ENCODE measurements around the gene CLCA4. TPM values are rescaled to one million over a fixed set of nuclear protein-coding genes. Genes with fewer than 3 reads are reported as not detected.

Gene CLCA4
- total and polyA plus RNA-seq, 9 of the 15 experiments (the other 6 are each of a cell fraction or from before 2014, with no cell fraction given), result not detected

GRCh38 chr1:86505564-86505902, 41.3 kb upstream of the CLCA4 start:
- H3K9me1 ChIP-seq (ENCODE audit: control insufficient read depth, insufficient read depth, low read length), result no peaks in the 10 kb centered on the region
- no peak overlapping the region for H3K4me2 ChIP-seq (ENCODE audit: insufficient read depth, low read length)
- 3% methylated on average over 4 of the region's 4 CpGs for WGBS (ENCODE audit: insufficient coverage, low coverage, missing lambda C conversion rate)
- no peak for TF ChIP-seq TFE3 (CRISPR knock-in tag; IDR thresholded peaks at IDR 0.05)
- TF ChIP-seq BHLHE40 (IDR thresholded peaks at IDR 0.05; ENCODE audit: low read length), result no peak
- TF ChIP-seq ZNF224 (CRISPR knock-in tag; IDR thresholded peaks at IDR 0.05), result no peak
- TF ChIP-seq ZNF398 (CRISPR knock-in tag; IDR thresholded peaks at IDR 0.05), result no peak
- no peak for TF ChIP-seq PCBP2 (IDR thresholded peaks at IDR 0.05; ENCODE audit: low read depth, low read length, poor library complexity, severe bottlenecking)
- TF ChIP-seq HNRNPUL1 (IDR thresholded peaks at IDR 0.05; ENCODE audit: low read length), result no peak
- TF ChIP-seq PURB (CRISPR knock-in tag; IDR thresholded peaks at IDR 0.05; ENCODE audit: low read depth), result no peak
- TF ChIP-seq TRIM24 (IDR thresholded peaks at IDR 0.05), result no peak
- H3K36me3 ChIP-seq (ENCODE audit: control insufficient read depth, insufficient read depth, low read length), result no peaks in the 10 kb centered on the region
- H2AFZ ChIP-seq (ENCODE audit: low read depth, low read length), result no peak overlapping the region
- H3K9ac ChIP-seq (ENCODE audit: insufficient read depth in 1 of 2, low read depth in 2 of 2, low read length in 2 of 2), result no peak overlapping the region
- no peaks in the 10 kb centered on the region for H4K20me1 ChIP-seq (replicated peaks; ENCODE audit: control insufficient read depth, insufficient read depth, low read length)
- H3K27me3 ChIP-seq (ENCODE audit: control insufficient read depth in 2 of 2, insufficient read depth in 2 of 2, low read length in 2 of 2), result peaks cover 14 to 21% of the 10 kb centered on the region in 2 experiments; a peak in 3 of 5 replicates
- DNase-seq (ENCODE audit: extremely low read depth in 1 of 4, low spot score in 3 of 4), result no peak
- intact Hi-C loops (cut with micrococcal nuclease), result no loop called here
- H3K79me2 ChIP-seq (ENCODE audit: control insufficient read depth, insufficient read depth, low read length), result no peaks in the 10 kb centered on the region
- H3K4me1 ChIP-seq (replicated peaks in 1 of 2; ENCODE audit: control insufficient read depth in 2 of 2, insufficient read depth in 2 of 2, low read length in 2 of 2), result no peaks in the 10 kb centered on the region; a peak in 1 of 5 replicates
- CTCF ChIA-PET (ENCODE audit: low intra/inter-chr PET ratio), result no interaction called here
- H3K9me3 ChIP-seq (replicated peaks; ENCODE audit: control insufficient read depth, insufficient read depth, low read depth, low read length), result no peaks in the 10 kb centered on the region
- in situ Hi-C loops (cut with MboI), result loop anchor here (10.0 kb wide), 1 partner anchor 111 kb away; the partner anchor contains the start of gene ODF2L
- no peak for ATAC-seq
- H3K27ac ChIP-seq (ENCODE audit: extremely low read depth, low read depth, low read length), result no peak overlapping the region
- no peak overlapping the region for H3K4me3 ChIP-seq
- FAIRE-seq, result no peak
- POLR2A ChIA-PET, result interaction anchor here (0.7 kb wide), 1 partner anchor 135 kb away, joined by 3 read pairs; no protein-coding TSS in a partner anchor
- no TSS peak for BruUV-seq (replicated peaks)

Data from K562 (cell line).